ENCODE results near the gene SLC27A6.

GRCh38 chr5:129051283-129051682 is 86.0 kb downstream of the SLC27A6 start:
- TF ChIP-seq CTCF (conservative IDR thresholded peaks at IDR 0.05; ENCODE audit: low read length) (no peak), EZH2phosphoT487 (IDR thresholded peaks at IDR 0.05; ENCODE audit: borderline replicate concordance) (no peak)

Measured in Loucy (cell line).